Activated naive CD4-positive, alpha-beta T cell treated with anti-CD3 and anti-CD28 coated beads, Interleukin-2, amount 50 U/mL, for 24 hours (primary cell): ENCODE measurements around the gene GYPC.
A peak's percentile ranks its signal among the peaks of the same experiment; 100 is the strongest.
"Not testable (repeated sequence)": the region's sequence is repeated elsewhere in the genome, so short reads cannot be mapped to it uniquely, and the experiment has no call there.

Source experiments
- H3K27ac Mint-ChIP-seq: one replicate; pipeline ENCODE4 v1.8.0; 2021; ENCODE audit warnings: mild to moderate bottlenecking, mixed read lengths
- H3K27me3 Mint-ChIP-seq: one replicate; pipeline ENCODE4 v1.8.0; 2021; ENCODE audit warnings: mixed read lengths
- H3K36me3 Mint-ChIP-seq: one replicate; pipeline ENCODE4 v1.8.0; 2021; ENCODE audit warnings: mixed read lengths
- H3K4me1 Mint-ChIP-seq: one replicate; pipeline ENCODE4 v1.8.0; 2021; ENCODE audit warnings: mixed read lengths
- H3K4me3 Mint-ChIP-seq: one replicate; pipeline ENCODE4 v1.8.0; 2021; ENCODE audit warnings: mild to moderate bottlenecking, mixed read lengths
- H3K9me3 Mint-ChIP-seq: one replicate; pipeline ENCODE4 v1.8.0; 2021; ENCODE audit warnings: mixed read lengths

GYPC gene

DNA sequence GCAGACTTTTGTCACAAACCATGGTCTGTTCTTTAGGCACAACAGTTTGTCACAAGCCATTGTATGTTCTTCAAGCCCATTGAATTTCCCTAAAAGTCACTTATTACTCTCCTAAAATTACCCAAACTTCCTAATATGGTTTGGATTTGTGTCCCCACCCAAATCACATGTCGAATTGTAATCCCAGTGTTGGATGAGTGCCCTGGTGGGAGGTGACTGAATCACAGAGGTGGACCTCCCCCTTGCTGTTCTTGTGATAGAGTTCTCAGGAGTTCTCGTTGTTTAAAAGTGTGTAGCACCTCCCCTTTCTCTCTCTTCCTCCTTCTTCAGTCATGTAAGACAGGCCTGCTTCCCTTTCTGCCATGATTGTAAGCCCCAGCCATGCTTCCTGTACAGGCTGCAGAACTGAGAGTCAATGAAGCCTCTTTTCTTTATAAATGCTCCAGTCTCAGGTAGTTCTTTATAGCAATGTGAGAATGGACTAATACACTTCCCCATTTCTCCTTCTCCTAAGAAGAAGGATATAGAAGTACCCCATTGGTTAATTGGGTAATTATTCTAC, 11.2 kb upstream of the GYPC start:
- Mint-ChIP-seq H3K36me3 (no peaks in the 10 kb centered on the region), H3K9me3 (no peaks in the 10 kb centered on the region), H3K27ac (no peak overlapping the region), H3K4me1 (peaks cover 8% of the 10 kb centered on the region), H3K27me3 (no peaks in the 10 kb centered on the region), H3K4me3 (no peak overlapping the region)

DNA sequence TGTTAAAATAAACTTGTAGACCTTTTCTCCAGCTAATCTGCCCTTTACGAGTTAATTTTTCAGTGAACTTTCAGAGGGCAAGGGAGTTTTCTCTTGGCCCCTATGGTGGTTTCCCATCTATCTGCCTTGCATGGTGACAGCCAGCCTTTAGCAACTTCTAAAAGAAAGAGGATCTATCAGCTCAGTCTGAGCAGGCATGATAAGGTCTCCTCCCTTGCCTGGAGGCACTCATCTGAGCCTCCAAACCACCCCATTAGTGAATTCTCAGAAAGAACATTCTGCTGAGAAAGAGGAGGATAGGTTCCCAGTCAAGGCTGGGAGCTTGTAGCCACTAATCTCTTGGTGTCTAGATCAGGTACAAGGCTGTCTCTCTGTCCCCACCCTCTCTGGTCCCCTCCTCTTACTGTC, 10.7 kb upstream of the GYPC start:
- Mint-ChIP-seq H3K27ac (no peak overlapping the region), H3K4me1 (peaks cover 8% of the 10 kb centered on the region), H3K4me3 (no peak overlapping the region), H3K9me3 (no peaks in the 10 kb centered on the region), H3K36me3 (no peaks in the 10 kb centered on the region), H3K27me3 (no peaks in the 10 kb centered on the region)

DNA sequence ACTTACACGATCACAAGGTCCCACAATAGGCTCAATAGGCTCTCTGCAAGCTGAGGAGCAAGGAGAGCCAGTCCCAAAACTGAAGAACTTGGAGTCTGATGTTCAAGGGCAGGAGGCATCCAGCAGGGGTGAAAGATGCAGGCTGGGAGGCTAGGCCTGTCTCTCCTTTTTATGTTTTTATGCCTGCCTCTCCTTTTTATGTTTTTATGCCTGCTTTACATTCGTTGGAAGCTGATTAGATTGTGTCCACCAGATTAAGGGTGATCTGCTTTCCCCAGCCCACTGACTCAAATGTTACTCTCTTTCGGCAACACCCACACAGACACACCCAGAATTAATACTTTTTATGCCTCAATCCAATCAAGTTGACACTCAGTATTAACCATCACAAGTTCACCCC, 9.9 kb upstream of the GYPC start:
- H3K27ac Mint-ChIP-seq: no peak overlapping the region

DNA sequence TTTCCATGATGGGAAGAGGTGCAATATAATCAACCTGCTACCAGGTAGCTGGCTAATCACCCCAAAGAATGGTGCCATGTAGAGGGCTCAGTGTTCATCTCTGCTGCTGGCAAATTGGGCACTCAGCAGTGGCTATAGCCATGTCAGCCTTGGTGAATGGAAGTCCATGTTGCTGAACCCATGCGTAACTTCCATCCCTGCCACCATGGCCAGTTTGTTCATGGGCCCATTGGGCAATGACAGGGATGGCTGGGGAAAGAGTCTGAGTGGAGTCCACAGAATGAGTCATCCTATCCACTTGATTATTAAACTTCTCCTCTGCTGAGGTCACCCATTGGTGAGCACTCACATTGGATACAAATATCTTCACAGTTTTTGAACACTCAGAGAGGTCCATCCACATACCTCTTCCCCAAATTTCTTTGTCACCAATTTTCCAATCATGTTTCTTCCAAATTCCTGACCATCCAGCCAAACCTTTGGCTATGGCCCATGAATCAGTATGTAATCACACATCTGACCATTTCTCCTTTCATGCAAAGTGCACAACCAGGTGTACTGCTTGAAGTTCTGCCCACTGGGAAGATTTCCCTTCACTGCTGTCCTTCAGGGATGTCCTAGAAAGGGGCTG, 8.1 kb upstream of the GYPC start:
- H3K27me3 Mint-ChIP-seq, H3K27ac Mint-ChIP-seq, H3K36me3 Mint-ChIP-seq, H3K4me3 Mint-ChIP-seq, H3K9me3 Mint-ChIP-seq, H3K4me1 Mint-ChIP-seq: not testable (repeated sequence)

More for the DNA sequence above, 9.9 kb upstream of the GYPC start:
- Mint-ChIP-seq H3K4me1 (peaks cover 8% of the 10 kb centered on the region), H3K27me3 (no peaks in the 10 kb centered on the region), H3K4me3 (no peak overlapping the region), H3K9me3 (peaks cover 5% of the 10 kb centered on the region), H3K36me3 (peaks cover 3% of the 10 kb centered on the region)

DNA sequence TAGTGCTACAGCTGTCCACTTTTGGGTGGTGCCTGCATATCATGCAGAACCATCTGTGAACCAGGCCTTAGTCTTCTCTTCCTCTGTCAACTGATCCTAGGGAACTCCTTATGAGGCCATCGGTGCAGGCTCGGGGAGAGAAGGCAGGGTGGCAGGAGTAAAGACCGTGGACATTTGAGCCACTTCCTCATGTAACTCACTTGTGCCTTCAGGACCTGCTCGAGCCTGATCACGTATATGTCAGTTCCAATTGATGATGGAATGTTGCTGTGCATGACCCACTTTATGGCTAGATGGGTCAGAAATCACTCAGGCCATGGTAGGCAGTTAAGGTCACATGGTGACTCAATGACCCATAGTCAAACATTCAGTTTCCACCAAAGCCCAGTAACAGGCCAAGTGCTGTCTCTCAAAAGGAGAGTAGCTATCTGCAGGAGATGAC, 7.6 kb upstream of the GYPC start:
- not testable (repeated sequence) for H3K9me3 Mint-ChIP-seq, H3K27me3 Mint-ChIP-seq, H3K27ac Mint-ChIP-seq

DNA sequence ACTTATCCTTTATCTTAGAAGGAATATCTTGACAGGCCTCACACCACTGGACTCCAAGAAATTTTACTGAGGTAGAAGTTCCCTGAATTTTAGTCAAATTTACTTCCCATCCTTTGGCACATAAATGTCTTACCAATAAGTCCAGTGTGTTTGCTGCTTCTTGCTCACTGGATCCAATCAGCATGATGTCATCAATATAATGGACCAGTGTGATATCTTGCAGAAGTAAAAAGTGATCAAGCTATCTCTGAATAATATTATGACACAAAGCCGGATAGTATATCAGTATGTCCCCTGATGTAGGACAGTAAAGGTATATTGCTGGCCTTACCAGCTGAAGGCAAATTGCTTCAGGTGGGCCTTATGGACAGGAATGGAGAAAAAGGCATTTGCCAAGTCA, 6.9 kb upstream of the GYPC start:
- Mint-ChIP-seq H3K4me3 (no peak overlapping the region), H3K9me3 (peaks cover 6% of the 10 kb centered on the region), H3K4me1 (peaks cover 11% of the 10 kb centered on the region), H3K27me3 (no peaks in the 10 kb centered on the region), H3K36me3 (peaks cover 4% of the 10 kb centered on the region), H3K27ac (no peak overlapping the region)

More for the DNA sequence above, 7.6 kb upstream of the GYPC start:
- not testable (repeated sequence) for H3K4me1 Mint-ChIP-seq, H3K4me3 Mint-ChIP-seq, H3K36me3 Mint-ChIP-seq

DNA sequence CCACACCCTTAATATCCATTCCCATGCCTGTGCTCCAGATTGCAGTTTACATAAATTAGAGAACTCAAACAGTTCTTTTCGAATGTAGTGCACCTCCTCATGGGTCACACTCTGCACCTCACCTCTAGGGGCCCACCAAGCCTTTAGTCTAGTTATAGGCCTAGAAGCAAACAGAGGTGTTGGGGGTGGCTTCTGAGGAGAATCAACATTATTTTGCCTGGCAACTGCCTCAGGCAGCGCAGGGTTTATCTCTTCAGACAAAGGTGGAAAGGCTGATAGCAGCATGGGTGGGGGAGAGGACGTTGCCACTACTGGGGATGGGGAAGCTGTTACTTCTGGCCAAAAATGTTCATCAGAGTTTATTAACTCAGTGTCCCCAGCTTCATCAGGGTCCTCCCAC, 5.0 kb upstream of the GYPC start:
- no peak overlapping the region for H3K4me3 Mint-ChIP-seq
- H3K27me3 Mint-ChIP-seq: no peaks in the 10 kb centered on the region
- H3K4me1 Mint-ChIP-seq: peaks cover 17% of the 10 kb centered on the region
- H3K27ac Mint-ChIP-seq: no peak overlapping the region
- peaks cover 6% of the 10 kb centered on the region for H3K9me3 Mint-ChIP-seq
- H3K36me3 Mint-ChIP-seq: peaks cover 4% of the 10 kb centered on the region

DNA sequence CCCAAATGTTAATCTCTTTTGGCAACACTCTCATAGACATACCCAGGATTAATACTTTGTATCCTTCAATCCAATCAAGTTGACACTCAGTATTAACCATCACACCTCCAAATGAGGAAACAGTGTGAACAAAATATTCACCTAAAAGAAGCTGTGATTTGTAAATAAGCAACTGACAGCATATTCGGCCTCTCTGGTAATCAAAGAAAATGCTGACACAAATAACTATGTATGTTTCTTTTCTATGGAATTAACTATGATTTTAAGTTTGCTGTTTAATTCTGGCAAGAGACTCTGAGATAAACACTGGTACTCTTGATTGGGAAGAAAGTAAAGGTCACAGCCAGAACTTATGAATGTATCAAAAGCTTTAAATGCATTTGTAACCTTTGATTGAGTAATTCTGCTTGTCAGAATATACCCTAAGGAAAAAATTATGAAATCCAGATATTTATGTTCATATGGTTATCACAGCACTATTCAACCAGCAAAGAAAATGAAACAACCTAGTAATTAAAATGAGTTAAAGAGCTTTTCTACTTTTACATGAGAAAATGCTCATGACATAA, 3.6 kb upstream of the GYPC start:
- Mint-ChIP-seq H3K4me3 (no peak overlapping the region), H3K27me3 (no peaks in the 10 kb centered on the region), H3K4me1 (peaks cover 22% of the 10 kb centered on the region), H3K9me3 (peaks cover 6% of the 10 kb centered on the region), H3K36me3 (peaks cover 5% of the 10 kb centered on the region), H3K27ac (no peak overlapping the region)

DNA sequence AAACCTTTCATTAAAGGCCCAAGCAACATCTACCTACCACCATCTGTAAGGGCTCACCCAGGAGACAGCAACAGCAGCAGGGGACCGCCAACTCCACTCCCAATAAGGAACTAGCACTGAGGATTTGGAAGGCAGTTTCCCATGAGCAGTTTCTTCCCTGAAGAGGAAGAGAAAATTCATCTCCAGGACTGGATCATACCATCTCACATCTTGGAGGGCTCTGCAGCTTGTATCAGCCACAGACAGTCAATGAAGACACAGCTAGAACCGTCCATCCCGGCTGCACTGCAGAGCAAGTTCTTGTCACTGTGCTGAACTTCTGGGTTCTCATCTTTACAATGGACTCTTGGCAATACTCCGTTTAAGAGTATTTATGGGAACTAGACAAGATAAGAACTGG, 2.8 kb upstream of the GYPC start:
- no peak overlapping the region for H3K4me3 Mint-ChIP-seq
- H3K36me3 Mint-ChIP-seq: peaks cover 5% of the 10 kb centered on the region
- H3K27ac Mint-ChIP-seq: no peak overlapping the region
- H3K4me1 Mint-ChIP-seq: peaks cover 28% of the 10 kb centered on the region
- no peaks in the 10 kb centered on the region for H3K27me3 Mint-ChIP-seq
- peaks cover 6% of the 10 kb centered on the region for H3K9me3 Mint-ChIP-seq

DNA sequence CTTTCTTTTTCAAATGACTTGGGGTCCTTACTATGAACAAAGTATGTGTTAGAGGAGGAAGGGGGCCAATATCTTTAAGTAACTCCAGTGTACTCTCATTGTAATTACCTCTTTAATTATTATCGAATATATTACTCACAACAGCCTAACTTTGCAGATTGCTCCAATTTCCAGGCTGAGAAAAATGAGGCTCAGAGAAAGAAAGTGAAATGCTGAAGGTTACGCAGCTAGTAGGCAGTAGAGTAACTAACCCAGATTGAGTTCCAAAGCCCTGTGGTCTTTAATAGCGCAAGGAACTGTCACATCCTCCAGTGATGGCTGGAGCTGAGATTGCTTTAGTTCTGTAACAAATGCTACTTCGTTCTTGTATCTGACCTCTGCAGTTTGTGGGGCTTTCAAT, 2.2 kb upstream of the GYPC start:
- peaks cover 34% of the 10 kb centered on the region for H3K4me1 Mint-ChIP-seq
- peaks cover 5% of the 10 kb centered on the region for H3K36me3 Mint-ChIP-seq
- H3K4me3 Mint-ChIP-seq: no peak overlapping the region
- no peak overlapping the region for H3K27ac Mint-ChIP-seq
- no peaks in the 10 kb centered on the region for H3K27me3 Mint-ChIP-seq
- peaks cover 6% of the 10 kb centered on the region for H3K9me3 Mint-ChIP-seq

DNA sequence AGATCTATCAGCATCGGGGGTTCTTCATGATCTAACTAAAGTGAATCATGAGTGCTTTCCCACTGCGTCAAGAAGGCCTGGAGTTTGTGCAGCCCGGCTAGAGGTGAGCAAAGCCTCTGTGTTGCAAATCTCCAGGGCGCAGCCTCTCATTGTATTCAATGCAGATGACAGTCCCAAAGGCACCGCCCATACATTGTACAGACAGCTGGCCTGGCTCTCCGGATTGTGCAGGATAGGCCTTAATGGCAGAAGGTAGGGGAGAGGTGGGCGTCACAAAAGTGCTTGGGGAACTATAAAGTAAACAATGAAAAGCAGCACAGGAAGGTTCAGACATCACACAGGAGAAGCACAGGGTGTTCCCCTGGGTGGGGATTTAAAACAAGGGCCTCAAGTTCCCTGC, 907 bp upstream of the GYPC start:
- Mint-ChIP-seq H3K4me1 (peaks cover 44% of the 10 kb centered on the region), H3K4me3 (peak overlapping the region; percentile 92), H3K27me3 (no peaks in the 10 kb centered on the region), H3K36me3 (peaks cover 5% of the 10 kb centered on the region), H3K9me3 (peaks cover 6% of the 10 kb centered on the region), H3K27ac (peak overlapping the region; percentile 97)

DNA sequence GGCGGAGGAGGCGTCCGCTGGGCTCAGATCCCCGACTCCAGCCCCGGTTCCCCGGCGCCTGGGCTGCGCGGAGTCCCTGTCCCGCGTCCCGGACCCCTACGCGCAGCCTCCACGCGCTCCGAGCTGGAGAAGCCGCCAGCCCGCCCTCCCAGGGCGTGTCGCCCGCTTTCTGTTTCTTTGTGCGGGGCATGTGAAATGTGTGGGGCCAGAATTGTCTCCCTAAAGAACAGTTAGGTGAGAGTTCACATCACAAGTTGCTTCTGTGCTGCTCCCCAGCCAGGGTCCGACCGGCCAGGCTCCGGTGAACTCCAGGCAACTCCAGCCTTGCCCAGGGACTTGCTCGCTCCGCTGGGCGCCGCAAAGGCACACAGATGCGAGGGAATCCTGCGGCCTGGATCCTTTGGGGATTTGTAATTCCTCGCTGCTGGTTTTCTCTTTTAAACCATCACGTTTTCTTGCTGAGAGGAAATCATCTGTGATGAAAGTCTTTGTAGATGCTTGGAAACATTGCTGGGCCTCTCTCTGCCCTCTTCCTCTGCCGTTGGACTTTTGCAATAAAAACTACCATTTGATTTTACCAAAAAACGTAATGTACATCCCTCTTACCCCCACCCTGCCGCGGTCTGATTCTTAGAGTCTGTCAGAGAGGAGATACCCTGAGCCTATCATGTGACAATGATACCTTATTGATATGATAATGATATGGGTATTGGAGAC, 631 bp downstream of the GYPC start:
- Mint-ChIP-seq H3K27me3 (no peaks in the 10 kb centered on the region), H3K9me3 (no peaks in the 10 kb centered on the region)

DNA sequence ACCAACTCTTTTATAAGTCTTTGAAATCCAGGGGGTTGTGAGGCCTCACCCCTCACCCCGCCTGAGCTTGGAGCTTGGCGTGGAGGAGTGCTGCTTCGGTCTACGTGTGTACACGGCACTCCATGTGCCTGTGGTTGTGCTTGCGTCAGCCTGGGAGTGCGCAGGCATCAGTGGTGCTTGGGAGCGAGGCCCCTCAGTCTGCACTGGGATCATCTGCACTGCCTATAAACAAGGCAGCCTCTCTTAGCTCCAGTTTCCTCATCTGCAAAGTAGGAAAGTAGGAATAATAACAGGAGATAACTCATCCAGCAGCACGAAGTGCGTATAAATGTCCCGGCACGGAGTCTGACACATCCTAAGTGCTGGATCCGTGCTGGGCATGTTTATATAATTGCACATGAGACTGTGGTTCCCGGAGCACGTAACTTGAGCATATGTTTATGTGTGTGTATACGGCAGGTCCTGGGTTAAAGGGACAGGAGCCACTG, 1.2 kb downstream of the GYPC start:
- Mint-ChIP-seq H3K4me3 (peak overlapping the region; percentile 99), H3K27me3 (no peaks in the 10 kb centered on the region), H3K4me1 (peaks cover 65% of the 10 kb centered on the region), H3K27ac (peak overlapping the region; percentile 100), H3K9me3 (no peaks in the 10 kb centered on the region), H3K36me3 (peaks cover 3% of the 10 kb centered on the region)

More for the DNA sequence above, 631 bp downstream of the GYPC start:
- H3K4me1 Mint-ChIP-seq: peaks cover 59% of the 10 kb centered on the region
- peak overlapping the region; percentile 100 for H3K27ac Mint-ChIP-seq
- peaks cover 3% of the 10 kb centered on the region for H3K36me3 Mint-ChIP-seq
- peak overlapping the region; percentile 99 for H3K4me3 Mint-ChIP-seq

DNA sequence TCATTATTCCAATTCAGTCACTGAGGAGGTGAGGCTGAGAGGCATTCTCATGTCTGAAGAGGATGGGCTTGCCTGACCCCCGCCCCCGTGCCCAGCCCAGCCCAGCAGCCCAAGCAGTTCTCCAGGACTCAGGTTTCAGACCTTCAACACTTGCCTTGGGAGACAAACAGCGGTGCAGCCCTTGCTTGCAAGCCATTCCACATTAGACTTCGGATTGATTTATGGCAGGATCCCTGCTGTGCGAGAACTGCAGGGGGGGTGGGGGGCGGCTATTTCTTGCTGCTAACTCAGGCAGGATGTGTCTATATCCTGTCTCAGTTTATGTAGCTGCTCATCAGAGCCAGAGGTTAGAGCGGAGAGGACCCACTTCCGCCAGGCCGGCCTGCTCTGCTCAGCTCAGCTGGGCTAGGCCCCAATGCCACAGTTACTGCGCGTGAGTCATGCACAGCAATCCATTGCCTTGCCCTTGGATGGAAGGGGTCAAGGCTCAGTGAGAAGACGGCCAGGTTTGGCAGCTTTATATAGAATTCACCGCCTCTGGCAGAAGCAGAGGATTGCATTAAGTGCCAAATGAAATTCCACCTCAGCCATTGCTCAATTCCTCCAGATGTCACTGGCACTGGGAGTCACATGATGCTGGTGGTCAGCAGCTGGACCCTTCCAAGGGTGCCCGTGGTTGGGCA, 1.8 kb downstream of the GYPC start:
- peak overlapping the region; percentile 99 for H3K4me3 Mint-ChIP-seq
- H3K27me3 Mint-ChIP-seq: no peaks in the 10 kb centered on the region
- H3K9me3 Mint-ChIP-seq: no peaks in the 10 kb centered on the region
- H3K4me1 Mint-ChIP-seq: peaks cover 71% of the 10 kb centered on the region
- H3K27ac Mint-ChIP-seq: peak overlapping the region; percentile 100
- peaks cover 3% of the 10 kb centered on the region for H3K36me3 Mint-ChIP-seq

DNA sequence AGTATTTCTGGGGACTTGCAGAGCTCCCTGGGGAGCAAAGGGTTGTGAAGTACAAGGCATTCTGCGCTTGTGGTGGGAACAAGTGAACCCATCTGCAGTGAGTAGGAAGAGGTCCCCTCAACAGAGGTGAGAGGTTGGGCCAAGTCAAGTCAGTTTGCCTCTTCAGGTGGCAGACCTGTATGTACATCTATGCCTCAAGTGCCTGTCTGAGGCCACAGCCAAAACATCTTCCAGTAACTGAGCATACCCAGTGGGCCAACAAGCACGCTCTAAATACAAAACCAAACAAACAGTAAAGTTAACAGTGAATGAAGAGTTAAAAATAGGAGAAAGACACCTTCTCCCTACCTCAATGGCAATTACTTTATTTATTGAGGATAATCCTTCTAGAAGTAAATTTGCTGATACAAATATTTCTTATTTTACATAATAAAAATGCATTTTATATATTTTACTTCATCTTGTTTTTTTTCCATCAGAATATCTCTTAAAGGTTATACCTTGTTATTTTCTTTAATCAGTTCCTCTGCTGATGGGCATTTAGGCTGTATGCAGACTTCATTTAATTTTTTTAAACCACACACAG, 2.5 kb downstream of the GYPC start:
- no peaks in the 10 kb centered on the region for H3K9me3 Mint-ChIP-seq
- peaks cover 3% of the 10 kb centered on the region for H3K36me3 Mint-ChIP-seq
- peaks cover 77% of the 10 kb centered on the region for H3K4me1 Mint-ChIP-seq
- peak overlapping the region; percentile 100 for H3K27ac Mint-ChIP-seq
- peak overlapping the region; percentile 99 for H3K4me3 Mint-ChIP-seq
- no peaks in the 10 kb centered on the region for H3K27me3 Mint-ChIP-seq
